Neuronal stem cell (in vitro differentiated cells): ENCODE results near the gene AUTS2.

Experiments used
- DNase-seq: peaks from one replicate; pipeline ENCODE4 v3.0.0-alpha.2; 2013; ENCODE audit warnings: low spot score
- H2AFZ ChIP-seq: one replicate; pipeline ENCODE4 v1.6.1; 2013; ENCODE audit warnings: mild to moderate bottlenecking, low read length, inconsistent platforms
- H2AK5ac ChIP-seq: 2 replicates; pipeline ENCODE4 v1.6.1; 2013; ENCODE audit warnings: low read depth, mild to moderate bottlenecking, inconsistent platforms, low read length, moderate library complexity, mixed read lengths
- H2BK120ac ChIP-seq: 2 replicates; pipeline ENCODE4 v1.6.1; 2013; ENCODE audit warnings: low read depth, mild to moderate bottlenecking, inconsistent platforms, low read length, moderate library complexity, mixed read lengths
- H2BK12ac ChIP-seq: one replicate; pipeline ENCODE4 v1.6.1; 2013; ENCODE audit warnings: low read length, inconsistent platforms
- H2BK15ac ChIP-seq: 2 replicates; pipeline ENCODE4 v1.6.1; 2013; ENCODE audit warnings: mild to moderate bottlenecking, low read length, inconsistent platforms, mixed read lengths
- H2BK5ac ChIP-seq: one replicate; pipeline ENCODE4 v1.6.1; 2013; ENCODE audit warnings: inconsistent platforms, mild to moderate bottlenecking, low read length, moderate library complexity
- H3K14ac ChIP-seq: one replicate; pipeline ENCODE4 v1.6.1; 2013; ENCODE audit warnings: low read length, inconsistent platforms
- H3K18ac ChIP-seq: 2 replicates; pipeline ENCODE4 v1.6.1; 2013; ENCODE audit warnings: low read length, inconsistent platforms
- H3K23ac ChIP-seq: 2 replicates; pipeline ENCODE4 v1.6.1; 2013; ENCODE audit warnings: low read depth, mild to moderate bottlenecking, mixed read lengths, low read length, inconsistent platforms; ENCODE audit not compliant: poor library complexity
- H3K27ac ChIP-seq: replicated peaks from 3 replicates; pipeline ENCODE4 v1.5.1; 2013; ENCODE audit warnings: low read length, inconsistent platforms
- H3K27me3 ChIP-seq, 3 experiments: 2 replicates each; pipeline ENCODE4 v1.6.1; 2013; ENCODE audit warnings: low read length in 3 of 3, mild to moderate bottlenecking in 2 of 3, inconsistent platforms in 1 of 3, low read depth in 1 of 3, mixed read lengths in 1 of 3, moderate library complexity in 1 of 3; ENCODE audit not compliant: control insufficient read depth in 3 of 3, insufficient read depth in 3 of 3
- H3K36me3 ChIP-seq, 2 donors: replicated peaks in 1 of 2; 2 replicates each; pipeline ENCODE4 v1.6.1; 2013; ENCODE audit warnings: low read length in 2 of 2; ENCODE audit not compliant: control insufficient read depth in 2 of 2, insufficient read depth in 2 of 2
- H3K4ac ChIP-seq: 2 replicates; pipeline ENCODE4 v1.6.1; 2013; ENCODE audit warnings: inconsistent platforms, mild to moderate bottlenecking, low read length, moderate library complexity
- H3K4me1 ChIP-seq, 2 donors: 1 replicate in 1 of 2; 2 replicates in 1 of 2; pipeline ENCODE4 v1.6.1; 2013; ENCODE audit warnings: low read length in 2 of 2, low read depth in 1 of 2; ENCODE audit not compliant: control insufficient read depth in 2 of 2, insufficient read depth in 1 of 2
- H3K4me2 ChIP-seq: one replicate; pipeline ENCODE4 v1.6.1; 2013; ENCODE audit warnings: mild to moderate bottlenecking, low read length, inconsistent platforms; ENCODE audit not compliant: insufficient read depth, poor library complexity, severe bottlenecking
- H3K4me3 ChIP-seq, 2 donors: 2 replicates each; pipeline ENCODE4 v1.5.1; 2013; ENCODE audit warnings: low read length in 2 of 2, mild to moderate bottlenecking in 2 of 2, inconsistent platforms in 1 of 2, moderate library complexity in 1 of 2
- H3K79me1 ChIP-seq: one replicate; pipeline ENCODE4 v1.6.1; 2013; ENCODE audit warnings: low read depth, mild to moderate bottlenecking, inconsistent platforms, low read length, moderate library complexity
- H3K9ac ChIP-seq: one replicate; pipeline ENCODE4 v1.6.1; 2013; ENCODE audit warnings: mild to moderate bottlenecking, low read depth, low read length, inconsistent platforms; ENCODE audit not compliant: poor library complexity
- H3K9me3 ChIP-seq, 2 donors: replicated peaks in 1 of 2; 2 replicates each; pipeline versions ENCODE3 to v1.6.1; 2013; ENCODE audit warnings: low read length in 2 of 2, mild to moderate bottlenecking in 2 of 2, inconsistent platforms in 1 of 2, low read depth in 1 of 2, mixed read lengths in 1 of 2, moderate library complexity in 1 of 2; ENCODE audit not compliant: control insufficient read depth in 2 of 2, insufficient read depth in 1 of 2
- H4K8ac ChIP-seq: one replicate; pipeline ENCODE4 v1.6.1; 2013; ENCODE audit warnings: low read depth, mild to moderate bottlenecking, inconsistent platforms, low read length, moderate library complexity
- H4K91ac ChIP-seq: one replicate; pipeline ENCODE4 v1.6.1; 2013; ENCODE audit warnings: low read length, low read depth, mild to moderate bottlenecking, inconsistent platforms; ENCODE audit not compliant: poor library complexity
- WGBS, 2 donors: extraction: QIAGEN DNeasy Blood & Tissue Kit; methylation state at CpG; one replicate each; pipeline ENCODE4 v1.1.7; 2013; ENCODE audit warnings: missing lambda C conversion rate in 2 of 2, mixed read lengths in 1 of 2; ENCODE audit not compliant: insufficient read length in 2 of 2, insufficient replicate concordance in 1 of 2; ENCODE audit errors: extremely low coverage in 2 of 2; 5-methylcytosine and 5-hydroxymethylcytosine counted together

The AUTS2 gene

DNA sequence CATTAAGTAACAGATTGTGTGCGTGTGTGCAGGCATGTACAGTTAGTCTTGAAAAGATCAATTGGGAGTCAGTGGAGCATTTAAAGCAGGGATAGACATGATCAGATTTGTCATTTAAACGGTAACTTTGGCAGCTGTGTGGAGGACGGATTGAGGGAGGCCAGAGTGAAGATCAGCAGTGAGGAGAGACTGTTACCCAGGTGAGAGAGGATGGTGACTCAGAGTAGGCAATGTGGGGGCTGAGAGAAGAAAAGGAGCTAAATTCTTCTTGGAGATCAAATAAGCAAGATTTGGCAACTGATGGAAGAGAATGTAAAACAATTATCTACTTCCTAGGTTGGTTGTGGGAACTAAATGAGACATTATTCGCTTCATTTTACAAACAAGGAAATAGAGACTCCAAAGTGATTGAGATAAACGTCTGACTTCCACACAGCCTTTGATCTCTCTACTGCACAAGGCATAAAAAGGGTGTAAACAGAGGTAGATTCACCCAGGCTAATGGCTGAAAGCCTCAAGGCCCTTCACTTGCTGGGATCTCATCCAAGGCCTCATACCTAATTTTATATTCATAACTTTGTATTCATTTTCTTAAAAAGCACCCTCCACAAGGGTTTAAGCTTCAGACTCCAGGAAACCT is 868.6 kb downstream of the AUTS2 start:
- Histone ChIP-seq H2AFZ (no peak overlapping the region), H3K27ac (no peak overlapping the region), H3K4me1 (peaks cover 3 to 9% of the 10 kb centered on the region in 2 donors), H3K27me3 (no peaks in the 10 kb centered on the region), H3K18ac (no peak overlapping the region), H2BK120ac (no peak overlapping the region), H3K4ac (no peak overlapping the region), H3K4me3 (no peak overlapping the region), H3K9ac (no peak overlapping the region), H3K36me3 (no peaks in the 10 kb centered on the region), H3K9me3 (no peaks in the 10 kb centered on the region), H3K14ac (no peak overlapping the region), H3K23ac (no peak overlapping the region), H3K4me2 (no peak overlapping the region), H2BK12ac (no peak overlapping the region), H4K8ac (no peak overlapping the region), H2AK5ac (no peak overlapping the region), H2BK5ac (no peak overlapping the region), H4K91ac (no peak overlapping the region), H3K79me1 (no peaks in the 10 kb centered on the region), H2BK15ac (no peak overlapping the region)
- no peak for DNase-seq
- no CpG with 5 or more reads among the region's 5 CpGs for WGBS, 2 donors

DNA sequence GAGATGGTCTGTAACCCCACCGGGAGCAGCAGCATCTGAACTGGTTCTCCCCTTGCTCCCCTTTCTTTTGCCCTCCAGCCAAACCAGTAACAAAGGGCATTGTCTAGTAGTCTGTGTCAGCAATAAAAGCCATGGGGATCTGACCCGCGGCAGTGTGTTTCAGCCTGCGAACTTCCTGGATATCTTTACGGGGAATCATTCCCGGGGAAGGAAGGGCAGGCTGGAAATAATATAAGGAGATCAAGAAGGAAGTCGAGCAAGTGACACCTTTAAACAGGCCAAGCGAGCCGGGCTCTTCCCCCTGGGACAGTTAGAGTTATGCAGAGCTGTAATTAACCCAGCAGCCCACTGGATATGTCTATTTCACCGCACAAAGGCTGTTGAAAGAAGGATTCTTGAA is 872.5 kb downstream of the AUTS2 start:
- no peak for DNase-seq
- H3K4me3 ChIP-seq: no peak overlapping the region
- no peak overlapping the region for H3K4ac ChIP-seq
- H3K4me1 ChIP-seq: peaks cover 1 to 9% of the 10 kb centered on the region in 2 donors
- H2BK15ac ChIP-seq: no peak overlapping the region
- H3K9ac ChIP-seq: no peak overlapping the region
- no peak overlapping the region for H3K23ac ChIP-seq
- no peaks in the 10 kb centered on the region for H3K36me3 ChIP-seq
- H3K27me3 ChIP-seq: no peaks in the 10 kb centered on the region
- no peak overlapping the region for H2BK12ac ChIP-seq
- H2BK120ac ChIP-seq: no peak overlapping the region
- no peak overlapping the region for H2AK5ac ChIP-seq
- H3K14ac ChIP-seq: no peak overlapping the region
- H3K27ac ChIP-seq: no peak overlapping the region
- H3K9me3 ChIP-seq: no peaks in the 10 kb centered on the region
- no peak overlapping the region for H2BK5ac ChIP-seq
- no peak overlapping the region for H4K8ac ChIP-seq
- no CpG with 5 or more reads among the region's 10 CpGs for whole genome bisulfite sequencing, 2 donors
- no peak overlapping the region for H3K4me2 ChIP-seq
- no peak overlapping the region for H3K18ac ChIP-seq
- no peak overlapping the region for H4K91ac ChIP-seq
- H3K79me1 ChIP-seq: no peaks in the 10 kb centered on the region
- no peak overlapping the region for H2AFZ ChIP-seq

DNA sequence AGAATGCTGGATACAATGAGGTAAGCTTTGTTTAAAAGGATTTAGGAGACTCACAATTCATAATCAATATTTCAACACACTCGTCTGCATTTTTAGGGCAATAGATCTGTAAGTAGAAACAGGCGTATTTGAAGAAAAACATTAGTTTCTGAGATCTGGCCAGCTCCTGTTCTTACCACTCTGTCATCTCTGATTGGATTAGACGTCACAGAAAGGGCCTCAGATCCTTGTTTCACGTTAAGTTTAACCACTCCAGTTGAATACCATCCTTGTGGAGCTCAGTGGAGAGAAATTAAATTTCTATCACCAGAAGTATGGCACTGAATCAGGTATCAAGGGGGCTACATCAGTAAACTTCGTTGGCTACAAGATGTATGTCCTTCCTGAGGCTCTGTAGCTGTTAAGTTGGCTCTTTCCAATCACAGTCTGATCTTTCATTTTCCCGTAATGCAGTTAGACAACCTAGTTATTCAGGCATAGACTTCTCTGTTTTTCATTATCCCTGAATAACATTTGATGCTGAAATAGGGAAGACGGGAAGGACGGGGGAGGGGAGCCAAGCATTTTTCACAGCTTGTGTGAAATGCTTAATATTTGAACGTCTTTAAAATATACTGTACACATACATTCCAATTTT is 874.4 kb downstream of the AUTS2 start:
- Histone ChIP-seq H3K4me1 (peaks cover 1 to 9% of the 10 kb centered on the region in 2 donors), H3K4me3 (no peak overlapping the region), H4K91ac (no peak overlapping the region), H2AK5ac (no peak overlapping the region), H3K27ac (no peak overlapping the region), H2AFZ (no peak overlapping the region), H3K23ac (no peak overlapping the region), H2BK5ac (no peak overlapping the region), H3K4me2 (no peak overlapping the region), H2BK12ac (no peak overlapping the region), H3K36me3 (no peaks in the 10 kb centered on the region), H3K4ac (no peak overlapping the region), H3K18ac (no peak overlapping the region), H3K14ac (no peak overlapping the region), H3K9ac (no peak overlapping the region), H4K8ac (no peak overlapping the region), H2BK15ac (no peak overlapping the region), H3K27me3 (no peaks in the 10 kb centered on the region), H2BK120ac (no peak overlapping the region), H3K9me3 (no peaks in the 10 kb centered on the region), H3K79me1 (no peaks in the 10 kb centered on the region)
- no peak for DNase-seq
- WGBS, 2 donors: no CpG with 5 or more reads among the region's 9 CpGs

DNA sequence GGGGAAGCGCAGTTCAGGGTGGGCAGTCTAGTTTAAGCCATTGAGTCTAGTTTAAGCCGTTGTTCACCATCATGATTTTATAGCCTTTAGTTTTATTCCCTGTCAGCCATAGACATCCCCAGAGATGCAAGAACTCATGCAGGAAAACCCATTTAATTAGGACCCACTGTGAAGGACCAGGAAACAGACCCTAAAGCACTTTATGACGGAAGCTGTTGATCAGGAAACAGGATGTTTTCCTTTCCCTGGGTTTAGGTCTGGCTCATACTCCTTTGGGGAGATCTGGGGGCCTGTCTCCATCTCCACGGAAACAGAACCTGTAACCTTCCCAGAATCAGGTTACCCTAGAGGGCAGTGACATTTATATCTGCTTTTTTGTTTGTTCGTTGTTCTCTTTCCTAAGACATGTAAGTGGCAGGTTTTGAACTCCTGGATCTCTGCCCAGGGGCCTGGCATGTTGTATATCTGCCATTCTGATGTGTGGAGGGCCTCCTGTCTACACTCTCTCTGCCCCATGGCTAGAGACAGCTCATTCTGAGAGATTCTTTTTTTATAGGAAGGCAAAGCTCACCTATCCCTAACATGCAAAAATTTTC is 876.5 kb downstream of the AUTS2 start:
- H3K14ac ChIP-seq: no peak overlapping the region
- H3K4ac ChIP-seq: no peak overlapping the region
- no peak overlapping the region for H2BK12ac ChIP-seq
- no peaks in the 10 kb centered on the region for H3K36me3 ChIP-seq
- H3K4me2 ChIP-seq: no peak overlapping the region
- DNase-seq: no peak
- H3K79me1 ChIP-seq: no peaks in the 10 kb centered on the region
- H3K23ac ChIP-seq: no peak overlapping the region
- no peak overlapping the region for H2BK15ac ChIP-seq
- H4K8ac ChIP-seq: no peak overlapping the region
- no peak overlapping the region for H2AFZ ChIP-seq
- H3K4me3 ChIP-seq: no peak overlapping the region
- no peak overlapping the region for H2AK5ac ChIP-seq
- no peak overlapping the region for H3K9ac ChIP-seq
- no peaks in the 10 kb centered on the region for H3K27me3 ChIP-seq
- no peak overlapping the region for H3K27ac ChIP-seq
- H2BK5ac ChIP-seq: no peak overlapping the region
- H4K91ac ChIP-seq: no peak overlapping the region
- WGBS, 2 donors: no CpG with 5 or more reads among the region's 5 CpGs
- no peak overlapping the region for H3K18ac ChIP-seq
- H3K4me1 ChIP-seq: peaks cover 1 to 9% of the 10 kb centered on the region in 2 donors
- H3K9me3 ChIP-seq: no peaks in the 10 kb centered on the region
- no peak overlapping the region for H2BK120ac ChIP-seq
